Progenitor cell of endocrine pancreas (in vitro differentiated cells): ENCODE measurements around the gene CDYL. TPM values are rescaled to one million over a fixed set of nuclear protein-coding genes. Genes with fewer than 3 reads are reported as not detected.

ENCODE experiments used
- DNase-seq: peaks from one replicate; pipeline ENCODE4 v3.0.0; 2021; ENCODE audit warnings: low spot score; ENCODE audit not compliant: unreplicated experiment
- H3K27ac Mint-ChIP-seq: 2 replicates; pipeline ENCODE4 v1.8.0; 2021; ENCODE audit warnings: mild to moderate bottlenecking, moderate library complexity, mixed read lengths
- H3K27me3 Mint-ChIP-seq: 2 replicates; pipeline ENCODE4 v1.8.0; 2021; ENCODE audit warnings: mixed read lengths
- H3K36me3 Mint-ChIP-seq: 2 replicates; pipeline ENCODE4 v1.8.0; 2022; ENCODE audit warnings: mixed read lengths; ENCODE audit not compliant: insufficient read depth
- H3K4me1 Mint-ChIP-seq: 2 replicates; pipeline ENCODE4 v1.8.0; 2021; ENCODE audit warnings: low read depth, mixed read lengths
- H3K4me3 Mint-ChIP-seq: 2 replicates; pipeline ENCODE4 v1.8.0; 2021; ENCODE audit warnings: low read depth, mild to moderate bottlenecking, moderate library complexity, mixed read lengths
- H3K9me3 Mint-ChIP-seq: 2 replicates; pipeline ENCODE4 v1.8.0; 2021; ENCODE audit warnings: low read depth, mixed read lengths
- total RNA-seq: library from RNA; stranded (reverse); gene quantifications from 2 replicates; pipeline ENCODE4 v1.2.1, GENCODE V29; 2021
- TF ChIP-seq, protein P1 (sequence below): fragments of 200-600 bp; sonication (generic); IDR thresholded peaks from one replicate; pipeline ENCODE4 v1.5.0; 2021; ENCODE audit warnings: antibody characterized with exemption, mild to moderate bottlenecking; ENCODE audit not compliant: unreplicated experiment

The CDYL gene
- total RNA-seq, 1 donor from 2014 or later, result 78.3 TPM

DNA sequence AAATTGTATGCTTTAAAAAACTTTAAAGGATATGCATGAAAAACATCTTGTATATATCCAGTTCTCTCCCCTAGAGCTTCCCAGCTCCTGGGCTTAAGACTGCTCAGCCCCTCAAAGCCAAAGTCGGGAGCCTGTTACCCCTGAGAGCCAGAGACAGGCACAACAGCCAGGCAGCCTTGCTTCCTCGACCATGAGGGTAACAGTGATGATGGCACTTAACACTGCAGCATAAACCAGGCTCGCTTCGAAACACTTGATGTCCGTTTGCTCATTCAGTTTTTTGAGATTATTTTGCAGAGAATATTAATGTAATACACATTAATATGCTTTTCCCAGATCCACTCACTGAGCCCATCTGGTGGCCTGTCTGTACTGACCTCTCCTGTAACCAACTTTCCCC lies 180.4 kb downstream of the CDYL start:
- TF ChIP-seq, protein P1, sequence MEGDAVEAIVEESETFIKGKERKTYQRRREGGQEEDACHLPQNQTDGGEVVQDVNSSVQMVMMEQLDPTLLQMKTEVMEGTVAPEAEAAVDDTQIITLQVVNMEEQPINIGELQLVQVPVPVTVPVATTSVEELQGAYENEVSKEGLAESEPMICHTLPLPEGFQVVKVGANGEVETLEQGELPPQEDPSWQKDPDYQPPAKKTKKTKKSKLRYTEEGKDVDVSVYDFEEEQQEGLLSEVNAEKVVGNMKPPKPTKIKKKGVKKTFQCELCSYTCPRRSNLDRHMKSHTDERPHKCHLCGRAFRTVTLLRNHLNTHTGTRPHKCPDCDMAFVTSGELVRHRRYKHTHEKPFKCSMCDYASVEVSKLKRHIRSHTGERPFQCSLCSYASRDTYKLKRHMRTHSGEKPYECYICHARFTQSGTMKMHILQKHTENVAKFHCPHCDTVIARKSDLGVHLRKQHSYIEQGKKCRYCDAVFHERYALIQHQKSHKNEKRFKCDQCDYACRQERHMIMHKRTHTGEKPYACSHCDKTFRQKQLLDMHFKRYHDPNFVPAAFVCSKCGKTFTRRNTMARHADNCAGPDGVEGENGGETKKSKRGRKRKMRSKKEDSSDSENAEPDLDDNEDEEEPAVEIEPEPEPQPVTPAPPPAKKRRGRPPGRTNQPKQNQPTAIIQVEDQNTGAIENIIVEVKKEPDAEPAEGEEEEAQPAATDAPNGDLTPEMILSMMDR, result no peak
- no peaks in the 10 kb centered on the region for H3K9me3 Mint-ChIP-seq
- no peak overlapping the region for H3K27ac Mint-ChIP-seq
- H3K27me3 Mint-ChIP-seq, result no peaks in the 10 kb centered on the region
- no peak for DNase-seq
- H3K36me3 Mint-ChIP-seq, result peaks cover 20% of the 10 kb centered on the region
- no peaks in the 10 kb centered on the region for H3K4me1 Mint-ChIP-seq
- no peak overlapping the region for H3K4me3 Mint-ChIP-seq

DNA sequence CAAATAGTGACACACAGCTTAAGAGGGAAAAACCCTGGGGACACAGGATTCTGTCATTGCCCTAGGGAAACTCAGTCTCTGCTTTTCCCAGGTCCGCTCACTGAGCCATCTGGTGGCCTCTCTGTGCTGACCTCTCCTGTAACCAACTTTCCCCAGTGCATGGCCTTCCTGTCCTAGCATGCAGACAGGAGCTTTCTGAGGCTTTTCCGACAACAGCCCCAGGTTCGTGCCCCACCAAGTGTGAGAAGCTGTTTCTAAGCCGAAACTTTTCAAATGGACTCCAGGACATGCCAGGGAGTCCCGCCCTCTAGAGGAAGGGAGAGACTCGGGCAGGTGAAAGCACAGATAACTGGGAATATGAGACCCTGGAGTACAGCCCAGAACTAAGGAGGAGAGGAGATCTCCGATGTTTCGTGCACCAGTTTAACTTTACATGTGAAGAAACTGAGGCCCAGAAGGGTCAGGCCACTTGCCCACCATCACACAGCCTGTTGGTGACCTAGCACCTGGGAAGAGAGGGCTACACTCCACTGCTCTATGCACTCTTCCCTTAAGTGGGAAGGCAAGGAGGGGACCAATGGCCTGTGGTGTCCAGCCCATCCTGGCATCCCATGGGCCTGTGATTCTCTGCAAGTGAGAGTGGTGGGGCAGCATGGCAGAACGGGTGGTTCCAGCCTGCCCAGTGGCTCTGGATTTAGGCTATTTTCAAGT lies 181.5 kb downstream of the CDYL start:
- TF ChIP-seq, protein P1, result peak; percentile 38
- Mint-ChIP-seq H3K27me3 (no peaks in the 10 kb centered on the region), H3K4me1 (no peaks in the 10 kb centered on the region), H3K9me3 (no peaks in the 10 kb centered on the region), H3K4me3 (no peak overlapping the region), H3K27ac (no peak overlapping the region), H3K36me3 (peaks cover 12% of the 10 kb centered on the region)
- DNase-seq, result no peak

DNA sequence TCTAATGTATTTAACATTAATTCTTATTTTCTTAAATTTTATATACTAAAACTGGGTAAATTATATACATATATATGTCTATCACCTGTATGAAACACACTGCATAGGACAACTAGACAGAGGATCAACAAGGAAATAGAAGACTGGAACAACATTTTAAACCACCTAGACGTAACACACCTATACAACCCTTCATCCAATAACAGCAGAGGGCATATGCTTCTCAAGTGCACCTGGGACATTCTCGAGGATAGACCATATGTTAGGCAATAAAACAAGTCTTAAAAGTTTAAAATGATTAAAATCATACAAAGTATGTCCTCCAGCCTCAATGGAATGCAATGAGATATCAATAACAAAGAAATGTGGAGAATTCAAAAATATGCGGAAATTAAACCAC lies 182.4 kb downstream of the CDYL start:
- H3K27ac Mint-ChIP-seq, result no peak overlapping the region
- no peaks in the 10 kb centered on the region for H3K4me1 Mint-ChIP-seq
- no peak for DNase-seq
- peaks cover 9% of the 10 kb centered on the region for H3K36me3 Mint-ChIP-seq
- no peaks in the 10 kb centered on the region for H3K9me3 Mint-ChIP-seq
- H3K4me3 Mint-ChIP-seq, result no peak overlapping the region
- H3K27me3 Mint-ChIP-seq, result no peaks in the 10 kb centered on the region
- TF ChIP-seq, protein P1, result no peak

DNA sequence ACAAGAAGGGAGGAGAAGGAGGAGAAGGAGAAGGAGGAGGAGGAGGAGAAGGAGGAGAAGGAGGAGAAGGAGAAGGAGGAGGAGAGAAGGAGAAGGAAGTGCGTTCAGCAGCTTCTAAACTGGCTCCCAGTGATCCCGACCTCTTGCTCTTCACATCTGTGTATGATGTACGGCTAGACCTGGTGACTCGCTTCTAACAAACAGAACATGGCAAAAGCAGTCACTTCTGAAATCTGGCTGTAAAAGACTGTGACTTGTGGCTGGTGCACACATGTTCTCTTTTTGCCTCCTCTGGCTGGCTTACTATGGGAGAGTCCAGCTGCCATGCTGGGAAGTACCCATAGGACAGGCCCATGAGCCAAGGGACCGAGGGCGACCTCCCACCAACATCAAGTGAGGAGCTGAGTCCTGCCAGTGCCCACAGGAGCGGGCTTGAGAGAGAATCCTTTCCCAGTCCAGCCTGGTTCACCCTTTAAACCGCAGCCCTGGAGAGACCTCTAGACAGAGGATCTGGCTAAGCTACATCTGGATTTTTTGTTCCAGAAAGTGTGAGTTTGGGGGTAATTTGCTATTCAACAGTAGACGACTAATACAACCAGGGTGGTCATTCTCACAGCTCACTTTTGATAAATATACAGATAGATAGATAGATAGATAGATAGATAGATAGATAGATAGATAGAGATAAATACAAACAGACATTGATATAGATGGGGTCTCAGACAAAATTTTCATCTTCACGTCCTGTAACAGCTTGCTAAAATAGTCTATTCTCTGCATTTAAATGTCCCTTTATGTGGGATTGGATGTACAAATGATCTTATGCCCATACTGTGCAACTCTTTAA lies 185.3 kb downstream of the CDYL start:
- Mint-ChIP-seq H3K4me1 (peaks cover 13% of the 10 kb centered on the region), H3K27ac (no peak overlapping the region), H3K36me3 (no peaks in the 10 kb centered on the region), H3K27me3 (no peaks in the 10 kb centered on the region), H3K9me3 (no peaks in the 10 kb centered on the region), H3K4me3 (no peak overlapping the region)
- no peak for DNase-seq
- TF ChIP-seq, protein P1, result no peak

DNA sequence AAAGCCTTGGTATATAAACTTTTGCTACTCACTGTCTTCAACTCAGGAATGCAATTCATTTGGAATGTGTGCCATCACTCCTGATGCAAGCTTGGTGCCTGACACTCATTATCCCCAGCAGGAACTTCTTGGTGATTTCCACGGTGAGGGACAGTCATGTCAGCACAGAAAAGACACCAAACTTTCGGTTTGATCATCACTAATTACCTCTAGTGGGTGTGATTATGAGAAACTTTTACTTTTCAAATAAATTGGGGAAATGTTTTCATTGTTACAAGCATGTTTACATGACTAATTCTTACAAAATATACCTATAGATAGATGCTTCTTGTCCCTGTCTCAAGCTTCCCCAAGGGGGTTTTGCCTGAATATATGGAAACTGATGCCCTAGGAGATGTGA lies 186.7 kb downstream of the CDYL start:
- Mint-ChIP-seq H3K27ac (no peak overlapping the region), H3K4me3 (no peak overlapping the region), H3K27me3 (no peaks in the 10 kb centered on the region), H3K36me3 (no peaks in the 10 kb centered on the region), H3K9me3 (no peaks in the 10 kb centered on the region), H3K4me1 (peaks cover 13% of the 10 kb centered on the region)
- TF ChIP-seq, protein P1, result no peak
- DNase-seq, result no peak
